LHCN-M2 (cell line): ENCODE results near the gene NOTUM. TPM values are rescaled to one million over a fixed set of nuclear protein-coding genes. Genes with fewer than 3 reads are reported as not detected.
"Not testable (repeated sequence)": the region's sequence is repeated elsewhere in the genome, so short reads cannot be mapped to it uniquely, and the experiment has no call there.

Experiments
- DNase-seq: peaks from one replicate; pipeline ENCODE4 v3.0.0-alpha.2; 2012; ENCODE audit warnings: low read depth
- total RNA-seq: library from RNA; depleted of rRNA; stranded (reverse); fragments of >200 nt; gene quantifications from 2 replicates; pipeline ENCODE4 v1.2.3, GENCODE V29; 2014

Gene NOTUM
- total RNA-seq, 1 experiment from 2014 or later = 0.75 TPM

- no peak for DNase-seq
Measured at GRCh38 chr17:81924557-81925532, 36.1 kb downstream of the NOTUM start.

- peak; percentile 80 for DNase-seq
Measured at GRCh38 chr17:81923302-81924260, 37.4 kb downstream of the NOTUM start.

- no peak for DNase-seq
Measured at GRCh38 chr17:81922566-81923301, 38.3 kb downstream of the NOTUM start.

- no peak for DNase-seq
Measured at GRCh38 chr17:81921996-81922565, 38.9 kb downstream of the NOTUM start.

DNA sequence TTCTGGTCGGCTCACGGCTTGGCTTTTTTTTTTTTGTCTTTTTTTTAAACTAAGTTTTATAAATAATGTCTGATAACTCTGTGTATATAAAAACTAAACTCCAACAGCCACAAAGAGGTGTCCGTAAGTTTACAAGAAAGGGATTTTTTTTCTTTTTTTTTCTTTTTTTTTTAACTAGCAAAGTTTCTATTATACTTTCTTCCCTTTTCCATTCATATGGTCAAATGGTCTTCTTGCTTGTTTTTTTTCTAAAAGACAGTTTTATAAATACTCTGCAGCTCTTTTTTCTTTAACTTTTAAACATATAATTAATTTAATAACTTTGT lies 39.5 kb downstream of the NOTUM start:
- no peak for DNase-seq

DNA sequence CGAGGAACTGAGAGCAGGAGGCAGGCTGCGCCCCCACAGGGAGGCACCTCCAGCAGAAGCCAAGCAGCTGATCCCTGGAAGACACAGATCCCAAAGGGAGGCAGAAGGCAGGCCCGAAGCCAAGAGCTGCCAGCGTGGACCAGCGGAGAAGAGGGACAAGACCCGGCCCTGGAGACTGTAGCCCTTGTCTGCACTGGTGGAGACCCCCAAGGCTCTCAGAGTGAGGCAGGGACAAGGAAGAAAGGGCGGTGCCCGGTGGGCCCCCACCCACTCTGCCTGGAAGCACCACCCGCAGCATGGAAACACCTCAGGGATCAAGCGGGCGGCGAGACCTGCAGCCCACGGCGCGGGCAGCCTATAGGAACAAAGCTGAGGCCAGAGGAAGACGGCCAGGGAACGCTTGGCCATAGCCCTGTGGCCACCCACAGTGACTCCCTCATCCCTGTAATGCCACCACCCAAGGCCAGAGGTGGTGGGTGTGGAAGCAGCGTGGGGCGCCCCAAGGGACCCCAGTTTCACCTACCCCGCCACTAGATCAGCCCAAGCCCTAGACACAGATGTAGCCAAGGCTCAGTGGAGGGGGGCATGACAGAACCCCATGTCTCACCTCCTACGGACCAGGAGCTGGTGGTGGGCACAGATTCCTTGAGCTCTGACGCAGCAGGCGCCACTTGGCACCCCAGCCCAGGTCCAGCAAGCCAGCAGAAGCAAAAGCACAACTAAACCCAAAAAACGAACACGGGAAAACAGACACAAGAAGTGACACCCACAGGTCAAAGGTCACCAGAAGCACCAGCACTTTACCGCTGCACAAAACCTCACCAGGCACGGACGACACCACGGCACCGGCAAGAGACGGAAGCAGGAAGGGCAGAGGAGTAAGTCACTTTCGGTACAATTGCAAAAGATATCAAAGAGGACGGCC lies 40.1 kb downstream of the NOTUM start:
- DNase-seq = no peak

GRCh38 chr17:81918832-81919545 lies 42.0 kb downstream of the NOTUM start:
- no peak for DNase-seq

DNA sequence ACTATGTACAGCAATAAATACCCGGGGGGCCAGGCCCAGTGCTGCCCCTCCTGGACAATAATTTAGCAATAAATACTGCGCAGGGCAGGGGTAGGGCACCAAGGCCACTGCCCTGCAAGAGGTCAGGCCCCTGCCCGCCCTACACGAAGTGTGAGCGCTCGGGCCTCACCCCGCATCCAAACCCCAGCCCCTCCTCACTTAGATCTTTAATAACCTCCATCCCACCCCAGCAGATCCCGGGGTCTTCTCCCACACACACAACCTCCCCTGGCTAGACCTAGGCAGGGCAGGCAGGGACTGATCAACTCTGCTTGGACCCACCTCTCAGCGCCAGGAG lies 42.7 kb downstream of the NOTUM start:
- not testable (repeated sequence) for DNase-seq

DNA sequence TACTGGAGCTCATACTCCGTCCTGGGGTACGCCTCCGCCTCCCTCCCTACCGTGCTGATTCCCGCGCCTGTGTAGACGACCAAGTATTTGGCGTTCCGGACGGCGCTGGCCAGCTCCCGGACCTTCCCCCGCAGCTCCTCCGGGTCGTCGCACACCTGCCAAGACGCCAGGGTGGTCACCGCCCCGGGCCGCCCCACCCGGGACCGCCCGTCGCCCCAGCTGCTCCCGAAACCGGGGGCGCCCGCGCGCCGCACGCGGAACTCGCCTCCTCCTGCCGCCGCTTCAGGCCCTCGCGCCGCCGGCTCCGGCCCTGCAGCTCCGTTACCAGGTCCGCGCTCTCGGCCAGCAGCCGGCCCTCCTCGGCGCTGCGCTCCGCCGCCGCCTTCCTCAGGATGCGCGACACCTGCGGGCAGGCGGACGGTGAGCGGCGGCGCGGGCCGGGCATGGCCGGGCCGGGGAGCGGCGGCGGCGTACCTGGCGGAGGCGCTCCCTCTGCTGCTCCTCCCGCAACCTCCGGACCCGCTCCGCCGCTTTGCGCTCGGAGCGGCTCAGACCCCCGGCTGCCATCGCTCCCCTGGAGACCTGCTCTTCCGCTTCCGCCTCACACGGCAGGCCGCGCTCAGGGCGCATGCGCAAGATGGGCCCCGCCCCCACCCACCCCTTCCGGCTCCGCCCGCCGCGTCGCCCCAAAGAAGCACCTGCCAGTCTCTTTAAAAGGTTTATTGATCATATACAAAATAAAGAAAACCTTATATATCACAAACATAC lies 43.2 kb downstream of the NOTUM start, which contains the start of gene SIRT7:
Gene SIRT7, minus strand, starts transcription at position 612 of the 768 bp plus-strand sequence. Its CDS starts 45 bp downstream, at position 567.
- DNase-seq = peak; percentile 54

- DNase-seq = peak; percentile 82
Measured at GRCh38 chr17:81916234-81917001, 44.6 kb downstream of the NOTUM start.

- DNase-seq = no peak
Measured at GRCh38 chr17:81915331-81915730, 45.7 kb downstream of the NOTUM start.

- DNase-seq = no peak
Measured at GRCh38 chr17:81914103-81914850, 46.7 kb downstream of the NOTUM start.

DNA sequence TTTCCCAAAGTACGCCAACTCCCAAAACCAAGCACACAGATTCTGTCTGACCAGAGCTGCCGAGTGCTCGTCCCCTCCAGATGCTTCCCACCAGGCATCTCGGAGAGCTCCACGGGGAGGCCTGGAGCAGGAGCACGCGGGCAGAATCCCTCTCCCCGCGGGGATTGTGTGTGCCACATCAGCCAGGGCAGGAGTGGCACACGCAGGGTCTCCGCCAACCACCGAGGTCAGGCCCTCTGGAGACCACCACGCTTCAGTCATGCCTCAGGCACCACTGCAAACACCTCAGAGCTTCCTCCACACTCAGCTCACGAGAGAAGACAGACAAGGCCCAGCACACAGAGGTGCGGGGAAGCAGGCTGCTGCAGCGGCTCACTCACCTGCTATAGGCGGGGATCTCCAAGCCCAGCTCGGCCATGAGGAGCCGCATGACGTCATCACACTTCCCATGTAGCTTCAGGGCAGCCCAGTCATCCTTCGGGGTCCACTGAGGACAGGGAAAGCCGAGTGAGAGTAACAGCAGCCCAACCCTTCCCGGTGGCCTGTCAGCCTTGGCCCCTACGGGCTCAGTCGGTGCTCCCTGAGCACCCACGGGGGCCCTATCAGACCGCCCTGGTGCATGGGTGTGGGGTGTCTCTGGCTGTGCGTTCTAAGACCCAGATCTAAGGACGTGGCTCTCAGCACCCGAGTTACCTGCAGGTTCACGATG lies 47.4 kb downstream of the NOTUM start:
- no peak for DNase-seq

GRCh38 chr17:81912441-81913309 lies 48.3 kb downstream of the NOTUM start:
- DNase-seq = no peak

DNA sequence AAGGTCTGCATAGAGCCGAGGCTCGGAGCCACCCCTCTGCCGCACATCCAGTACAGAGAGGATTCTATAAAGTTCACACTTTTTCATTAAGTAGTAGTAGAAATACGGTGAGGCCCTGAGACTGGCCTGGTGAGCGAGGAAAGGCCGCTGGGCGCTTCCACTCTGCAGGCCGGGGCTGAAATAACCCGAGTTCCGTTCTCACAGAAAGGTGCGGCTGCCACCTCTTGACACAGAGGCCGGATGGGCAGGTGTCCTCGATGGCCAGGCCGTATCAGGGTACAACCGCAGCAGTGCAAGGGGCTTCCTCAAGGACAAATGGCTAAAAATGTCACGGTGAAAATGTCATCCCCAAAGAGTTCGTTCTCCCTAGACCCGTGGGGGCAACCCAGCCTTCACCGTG lies 49.0 kb downstream of the NOTUM start:
- DNase-seq = no peak
